WERI-Rb-1 (cell line): Measurements from ENCODE around the gene TMEM132C.

Source experiments
- DNase-seq: peaks from one replicate; pipeline ENCODE4 v3.0.0-alpha.2; 2020
- H3K27ac ChIP-seq: fragments of 250-450 bp; sonication (Bioruptor Pico); 2 replicates; pipeline ENCODE4 v1.5.1; 2020; ENCODE audit warnings: mild to moderate bottlenecking, moderate library complexity
- H3K27me3 ChIP-seq: fragments of 250-450 bp; sonication (Bioruptor Pico); 2 replicates; pipeline ENCODE4 v1.5.1; 2021; ENCODE audit warnings: mild to moderate bottlenecking, low read depth, moderate library complexity; ENCODE audit not compliant: insufficient read depth, severe bottlenecking
- H3K36me3 ChIP-seq: fragments of 250-450 bp; sonication (Bioruptor Pico); 2 replicates; pipeline ENCODE4 v1.5.1; 2020; ENCODE audit warnings: mild to moderate bottlenecking, moderate library complexity
- H3K4me3 ChIP-seq: 2 replicates; pipeline ENCODE4 v1.5.1; 2011; ENCODE audit warnings: low read depth, mild to moderate bottlenecking, control low read depth, low read length
- H3K9me3 ChIP-seq: fragments of 250-450 bp; sonication (Bioruptor Pico); 2 replicates; pipeline ENCODE4 v1.5.1; 2021; ENCODE audit warnings: mild to moderate bottlenecking, moderate library complexity; ENCODE audit not compliant: severe bottlenecking
- CTCF ChIP-seq: IDR thresholded peaks from 2 replicates; pipeline ENCODE4 v1.5.1; 2011; ENCODE audit warnings: low read depth, mild to moderate bottlenecking, control low read depth, inconsistent platforms, low read length

The TMEM132C gene

GRCh38 chr12:128652136-128652751 lies 385.3 kb downstream of the TMEM132C start:
- DNase-seq: no peak
- H3K36me3 ChIP-seq: no peaks in the 10 kb centered on the region
- no peak overlapping the region; the same call in 1 of the 2 replicates for H3K27ac ChIP-seq
- no peaks in the 10 kb centered on the region for H3K27me3 ChIP-seq
- TF ChIP-seq CTCF: no peak
- no peak overlapping the region for H3K4me3 ChIP-seq
- peaks cover 3% of the 10 kb centered on the region for H3K9me3 ChIP-seq

GRCh38 chr12:128654468-128654867 lies 387.5 kb downstream of the TMEM132C start:
- no peak for DNase-seq
- H3K36me3 ChIP-seq: no peaks in the 10 kb centered on the region
- peaks cover 3% of the 10 kb centered on the region for H3K9me3 ChIP-seq
- H3K27ac ChIP-seq: no peak overlapping the region
- no peaks in the 10 kb centered on the region for H3K27me3 ChIP-seq
- no peak for TF ChIP-seq CTCF
- no peak overlapping the region for H3K4me3 ChIP-seq

- H3K9me3 ChIP-seq: peaks cover 3% of the 10 kb centered on the region
- no peak overlapping the region for H3K27ac ChIP-seq
- no peak overlapping the region for H3K4me3 ChIP-seq
- H3K36me3 ChIP-seq: no peaks in the 10 kb centered on the region
- H3K27me3 ChIP-seq: no peaks in the 10 kb centered on the region
- DNase-seq: no peak
- no peak for TF ChIP-seq CTCF
Observed at GRCh38 chr12:128657378-128657777, 390.4 kb downstream of the TMEM132C start.

GRCh38 chr12:128660532-128661225 lies 393.7 kb downstream of the TMEM132C start:
- Histone ChIP-seq H3K27ac (peak overlapping the region; percentile 21), H3K27me3 (no peaks in the 10 kb centered on the region), H3K4me3 (no peak overlapping the region), H3K9me3 (peaks cover 3% of the 10 kb centered on the region), H3K36me3 (no peaks in the 10 kb centered on the region)
- TF ChIP-seq CTCF: no peak
- DNase-seq: no peak

GRCh38 chr12:128661226-128661569 lies 394.2 kb downstream of the TMEM132C start:
- DNase-seq: peak; percentile 82
- no peaks in the 10 kb centered on the region for H3K27me3 ChIP-seq
- H3K9me3 ChIP-seq: peaks cover 1% of the 10 kb centered on the region

More at GRCh38 chr12:128661226-128661569, 394.2 kb downstream of the TMEM132C start:
- H3K4me3 ChIP-seq: no peak overlapping the region
- TF ChIP-seq CTCF: no peak
- no peak overlapping the region; the same call in 1 of the 2 replicates for H3K27ac ChIP-seq
- no peaks in the 10 kb centered on the region for H3K36me3 ChIP-seq
